Measurements from ENCODE around the gene KLHL2. TPM values are rescaled to one million over a fixed set of nuclear protein-coding genes. Genes with fewer than 3 reads are reported as not detected.

The KLHL2 gene
- total and polyA plus RNA-seq, 2 of the 13 experiments (the other 11 are each of a cell fraction or from before 2014, with no cell fraction given), result 9.2 to 17.6 TPM

- Histone ChIP-seq H3K4me1 (ENCODE audit: insufficient read depth, low read length) (peaks cover 13% of the 10 kb centered on the region), H3K4me3 (replicated peaks in 1 of 3; ENCODE audit: insufficient read depth in 1 of 3, low read depth in 2 of 3, low read length in 3 of 3) (no peak overlapping the region), H3K79me2 (ENCODE audit: insufficient read depth, low read length) (no peaks in the 10 kb centered on the region), H3K9ac (ENCODE audit: insufficient read depth, low read depth, low read length) (no peak overlapping the region), H4K20me1 (ENCODE audit: insufficient read depth, low read length) (peaks cover 8% of the 10 kb centered on the region), H3K36me3 (replicated peaks in 1 of 2; ENCODE audit: control insufficient read depth in 1 of 2, insufficient read depth in 2 of 2, low read length in 2 of 2) (no peaks in the 10 kb centered on the region), H3K27me3 (ENCODE audit: control insufficient read depth in 1 of 2, insufficient read depth in 2 of 2, low read length in 2 of 2) (no peaks in the 10 kb centered on the region; a peak in 1 of 5 replicates), H3K4me2 (ENCODE audit: low read depth, low read length) (no peak overlapping the region), H3K27ac (ENCODE audit: extremely low read length, insufficient read depth, low read length) (no peak overlapping the region), H3K9me3 (ENCODE audit: low read length) (no peaks in the 10 kb centered on the region), H2AFZ (ENCODE audit: low read length) (no peak overlapping the region)
- intact Hi-C loops (cut with micrococcal nuclease; ENCODE audit: unreplicated experiment), result no loop called here
- FAIRE-seq (no peak), ATAC-seq (no peak), DNase-seq (ENCODE audit: low spot score) (no peak)
- 80% methylated on average over 3 of the region's 3 CpGs for WGBS (ENCODE audit: low lambda C conversion rate)
- CTCF ChIA-PET (ENCODE audit: low intra/inter-chr PET ratio, low total read pairs), result no interaction called here
- no TSS peak for BruUV-seq (replicated peaks)
- TF ChIP-seq CEBPB (IDR thresholded peaks at IDR 0.05; ENCODE audit: borderline replicate concordance, low read depth, low read length) (peak; percentile 48; the same call in 1 of the 2 replicates), GMEB1 (CRISPR knock-in tag; IDR thresholded peaks at IDR 0.05; ENCODE audit: borderline replicate concordance) (no peak)
- in situ Hi-C loops (cut with HindIII; ENCODE audit: extremely low pct_ligation_motif_present, low pct_unique_long_range_greater_than_20kb), result no loop called here
- POLR2A ChIA-PET, result no interaction called here
Measured at GRCh38 chr4:165347647-165348569, 140.5 kb downstream of the KLHL2 start.
